Activated T-helper 1 cell treated with anti-CD3 and anti-CD28 coated beads, Interleukin-12 subunit alpha, Interleukin-12 subunit beta, Interleukin-2, Interleukin-4 antibody, amounts not matched to agents 30 ng/mL and 10 ng/mL and 1 ng/mL, durations not matched to agents 14 hours and 24 hours and 36 hours (primary cell): Measurements from ENCODE around the gene AMPD2. TPM values are rescaled to one million over a fixed set of nuclear protein-coding genes. Genes with fewer than 3 reads are reported as not detected.

Experiments used
- DNase-seq: peaks from one replicate; pipeline ENCODE4 v3.0.0; 2021; ENCODE audit warnings: low spot score
- H3K27ac Mint-ChIP-seq: one replicate; pipeline ENCODE4 v1.8.0; 2021; ENCODE audit warnings: mild to moderate bottlenecking, mixed read lengths
- H3K27me3 Mint-ChIP-seq: one replicate; pipeline ENCODE4 v1.8.0; 2022; ENCODE audit warnings: mild to moderate bottlenecking, moderate library complexity, mixed read lengths; ENCODE audit not compliant: insufficient read depth
- H3K36me3 Mint-ChIP-seq: one replicate; pipeline ENCODE4 v1.8.0; 2021; ENCODE audit warnings: low read depth, mixed read lengths
- H3K4me1 Mint-ChIP-seq: one replicate; pipeline ENCODE4 v1.8.0; 2021; ENCODE audit warnings: low read depth, mixed read lengths
- H3K4me3 Mint-ChIP-seq: one replicate; pipeline ENCODE4 v1.8.0; 2021; ENCODE audit warnings: mild to moderate bottlenecking, moderate library complexity, mixed read lengths
- H3K9me3 Mint-ChIP-seq: one replicate; pipeline ENCODE4 v1.8.0; 2021; ENCODE audit warnings: mixed read lengths
- intact Hi-C: fragments of 100-400 bp; cut with micrococcal nuclease; formaldehyde crosslinking; loops from one replicate; pipeline ENCODE4 v1.15.1; 2024
- total RNA-seq: library from RNA; stranded (reverse); gene quantifications from 2 replicates; pipeline ENCODE4 v1.2.3, GENCODE V29; 2022

Gene AMPD2
- total RNA-seq, 1 donor from 2014 or later = 92.4 TPM

DNA sequence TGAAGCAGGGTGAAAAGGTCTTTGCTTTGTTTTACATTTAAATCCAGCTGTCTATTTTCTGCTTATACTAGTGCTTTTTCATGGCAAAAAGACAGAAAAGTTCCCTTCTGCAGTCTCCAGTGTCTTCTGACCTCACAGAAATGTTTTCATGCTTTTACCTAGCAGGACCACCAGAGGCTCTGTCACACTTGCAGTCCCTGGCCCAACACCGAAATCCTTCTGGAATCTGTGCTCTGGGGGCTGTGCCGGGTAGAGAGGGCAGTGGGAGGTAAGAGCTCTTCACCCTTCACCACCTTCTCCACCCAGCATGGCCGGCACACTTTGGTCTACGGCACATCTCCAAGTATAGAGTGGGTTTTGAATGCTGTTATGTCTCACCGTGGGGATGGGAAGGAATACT lies 21.0 kb upstream of the AMPD2 start:
- Mint-ChIP-seq H3K9me3 (no peaks in the 10 kb centered on the region), H3K4me1 (no peaks in the 10 kb centered on the region), H3K36me3 (peaks cover 22% of the 10 kb centered on the region), H3K4me3 (no peak overlapping the region), H3K27me3 (no peaks in the 10 kb centered on the region), H3K27ac (no peak overlapping the region)
- DNase-seq = no peak
- intact Hi-C loops = no loop called here

DNA sequence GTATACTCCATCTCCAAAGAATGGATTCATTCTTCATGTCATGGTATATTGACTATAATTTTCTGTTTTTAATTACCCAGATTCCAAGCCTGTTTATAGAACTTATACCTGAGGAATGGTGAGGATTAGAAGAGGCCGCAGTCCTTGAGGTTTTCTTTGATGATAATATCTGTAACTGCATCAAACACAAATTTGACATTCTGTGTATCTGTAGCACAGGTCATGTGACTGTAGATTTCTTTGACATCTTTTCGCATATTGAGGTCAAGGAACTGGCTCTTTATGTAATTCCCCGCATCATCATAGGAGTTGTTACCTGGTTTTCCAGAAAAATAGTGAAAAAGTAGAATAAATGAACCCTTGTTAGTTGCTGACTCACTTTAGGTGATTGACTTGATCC lies 16.4 kb upstream of the AMPD2 start:
- no peak for DNase-seq
- intact Hi-C loops = no loop called here
- H3K4me1 Mint-ChIP-seq = no peaks in the 10 kb centered on the region
- peaks cover 8% of the 10 kb centered on the region for H3K36me3 Mint-ChIP-seq
- H3K9me3 Mint-ChIP-seq = no peaks in the 10 kb centered on the region
- H3K27me3 Mint-ChIP-seq = no peaks in the 10 kb centered on the region
- H3K4me3 Mint-ChIP-seq = no peak overlapping the region
- no peak overlapping the region for H3K27ac Mint-ChIP-seq

GRCh38 chr1:109605381-109605780 lies 14.3 kb upstream of the AMPD2 start:
- Mint-ChIP-seq H3K4me1 (no peaks in the 10 kb centered on the region), H3K9me3 (no peaks in the 10 kb centered on the region), H3K27ac (no peak overlapping the region), H3K36me3 (peaks cover 4% of the 10 kb centered on the region), H3K4me3 (no peak overlapping the region), H3K27me3 (peaks cover 2% of the 10 kb centered on the region)
- no peak for DNase-seq
- intact Hi-C loops = no loop called here

- Mint-ChIP-seq H3K27ac (no peak overlapping the region), H3K4me1 (no peaks in the 10 kb centered on the region), H3K4me3 (no peak overlapping the region), H3K9me3 (no peaks in the 10 kb centered on the region), H3K27me3 (peaks cover 11% of the 10 kb centered on the region), H3K36me3 (no peaks in the 10 kb centered on the region)
- no peak for DNase-seq
- intact Hi-C loops = no loop called here
These were observed 9.8 kb upstream of the AMPD2 start for GRCh38 chr1:109609881-109610280.

DNA sequence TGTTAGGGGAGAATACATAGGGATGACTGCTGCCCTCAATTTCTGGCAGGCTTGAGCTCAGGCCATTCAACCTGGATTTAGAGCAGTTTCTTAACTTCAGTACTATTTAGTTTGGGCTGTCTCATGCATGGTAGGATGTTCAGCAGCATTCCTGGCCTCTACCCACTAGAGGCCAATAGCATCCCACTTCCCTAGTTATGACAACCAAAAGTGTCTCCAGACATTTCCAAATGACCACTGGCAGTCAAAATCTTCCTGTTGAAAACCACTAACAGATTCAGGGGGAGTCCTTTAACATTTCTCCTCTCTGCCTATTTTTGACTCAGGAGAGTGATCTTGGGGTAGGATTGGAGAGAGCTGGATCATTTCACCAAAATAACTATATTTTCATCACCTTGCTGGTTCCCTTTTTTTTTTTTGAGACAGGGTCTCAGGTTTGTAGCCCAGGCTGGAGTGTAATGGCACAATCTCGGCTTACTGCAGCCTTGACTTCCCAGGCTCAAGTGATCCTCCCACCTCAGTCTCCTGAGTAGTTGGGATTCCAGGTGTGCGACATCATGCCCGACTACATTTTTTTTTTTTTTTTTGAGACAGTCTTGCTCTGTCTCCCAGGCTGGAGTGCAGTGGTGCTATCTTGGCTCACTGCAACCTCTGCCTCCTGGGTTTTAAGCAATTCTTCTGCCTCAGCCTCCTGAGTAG lies 8.9 kb upstream of the AMPD2 start:
- intact Hi-C loops = no loop called here
- no peak for DNase-seq
- peaks cover 11% of the 10 kb centered on the region for H3K27me3 Mint-ChIP-seq
- no peak overlapping the region for H3K4me3 Mint-ChIP-seq
- no peak overlapping the region for H3K27ac Mint-ChIP-seq
- H3K36me3 Mint-ChIP-seq = no peaks in the 10 kb centered on the region
- no peaks in the 10 kb centered on the region for H3K9me3 Mint-ChIP-seq
- H3K4me1 Mint-ChIP-seq = peaks cover 2% of the 10 kb centered on the region

DNA sequence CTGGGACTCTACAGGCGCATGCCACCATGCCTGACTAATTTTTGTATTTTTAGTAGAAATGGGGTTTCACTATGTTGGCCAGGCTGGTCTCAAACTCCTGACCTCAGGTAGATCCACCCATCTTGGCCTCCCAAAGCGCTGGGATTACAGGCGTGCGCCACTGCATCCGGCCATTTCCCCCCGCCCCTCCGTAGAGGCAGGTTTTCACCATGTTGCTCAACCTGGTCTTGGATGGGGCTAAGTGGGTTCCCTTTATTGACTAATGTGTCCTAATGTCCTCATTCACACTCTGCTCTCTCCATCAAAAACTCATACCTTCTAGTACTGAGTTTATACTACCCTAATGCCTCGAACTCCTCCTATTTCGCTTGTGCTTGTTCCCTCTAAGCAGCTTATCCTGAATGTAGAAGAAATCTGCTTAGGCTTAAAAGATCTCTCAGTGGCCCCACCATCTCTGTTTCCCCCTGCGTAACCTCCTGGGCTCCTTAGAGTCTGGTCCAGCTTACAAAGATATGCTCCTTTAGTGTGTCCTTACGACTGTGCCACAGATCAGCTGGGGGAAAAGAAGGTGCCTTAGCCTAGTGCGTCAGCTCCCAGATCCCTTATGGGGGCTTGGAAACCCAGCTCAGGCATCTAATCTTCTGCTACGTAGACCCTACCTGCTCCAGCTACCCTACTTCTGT lies 8.2 kb upstream of the AMPD2 start:
- Mint-ChIP-seq H3K4me3 (no peak overlapping the region), H3K4me1 (peaks cover 9% of the 10 kb centered on the region), H3K27me3 (peaks cover 11% of the 10 kb centered on the region), H3K36me3 (no peaks in the 10 kb centered on the region), H3K9me3 (no peaks in the 10 kb centered on the region), H3K27ac (no peak overlapping the region)
- intact Hi-C loops = no loop called here
- DNase-seq = no peak

DNA sequence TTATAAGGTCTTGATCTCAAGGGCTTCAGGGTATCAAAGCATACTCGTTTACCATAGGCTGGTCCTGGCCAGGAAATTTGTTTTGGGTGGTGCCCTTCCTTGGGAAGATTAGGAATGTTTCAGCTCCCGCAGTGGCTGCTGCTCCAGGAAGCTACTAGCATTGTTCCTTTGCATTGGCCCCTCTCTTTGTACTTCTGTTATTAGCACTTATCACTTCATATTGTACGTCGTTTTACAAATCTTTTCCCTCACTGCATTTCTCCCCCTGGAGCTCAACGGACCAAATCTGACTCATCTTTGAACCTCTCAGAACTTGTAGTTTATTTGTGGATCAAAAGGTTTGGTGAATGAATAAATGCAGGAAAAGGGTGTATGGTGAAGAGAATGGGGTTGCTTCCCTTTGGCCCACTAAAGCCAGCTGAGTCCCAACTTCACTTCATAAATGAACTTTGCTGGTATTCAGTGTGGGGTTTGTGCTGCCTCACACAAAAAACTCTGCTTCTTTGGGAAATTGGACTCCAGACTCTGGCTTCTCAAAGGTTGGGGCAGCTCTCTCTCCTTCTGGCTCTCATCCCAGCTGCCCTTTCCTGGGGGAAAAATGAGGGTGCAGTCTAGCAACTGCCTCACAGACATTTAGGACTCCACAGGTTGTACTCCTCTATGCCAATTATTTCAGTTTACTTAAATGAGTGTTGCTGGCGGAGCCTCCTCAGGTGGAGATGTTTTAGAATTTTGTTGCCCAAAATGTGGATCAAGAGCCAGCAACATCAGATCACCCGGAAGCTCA lies 6.1 kb upstream of the AMPD2 start:
- no peak for DNase-seq
- Mint-ChIP-seq H3K36me3 (no peaks in the 10 kb centered on the region), H3K27me3 (peaks cover 11% of the 10 kb centered on the region), H3K27ac (no peak overlapping the region), H3K4me1 (peaks cover 24% of the 10 kb centered on the region), H3K4me3 (no peak overlapping the region), H3K9me3 (no peaks in the 10 kb centered on the region)
- intact Hi-C loops = no loop called here

- Mint-ChIP-seq H3K36me3 (peaks cover 1% of the 10 kb centered on the region), H3K4me3 (no peak overlapping the region), H3K4me1 (peaks cover 40% of the 10 kb centered on the region), H3K27ac (no peak overlapping the region), H3K27me3 (peaks cover 11% of the 10 kb centered on the region), H3K9me3 (no peaks in the 10 kb centered on the region)
- intact Hi-C loops = loop anchor here (2.0 kb wide), 1 partner anchor 15 kb away; no protein-coding TSS in a partner anchor
- no peak for DNase-seq
These were observed 3.8 kb upstream of the AMPD2 start for GRCh38 chr1:109615879-109616278.

- H3K27ac Mint-ChIP-seq = peak overlapping the region; percentile 32
- peaks cover 11% of the 10 kb centered on the region for H3K27me3 Mint-ChIP-seq
- H3K4me1 Mint-ChIP-seq = peaks cover 40% of the 10 kb centered on the region
- H3K9me3 Mint-ChIP-seq = no peaks in the 10 kb centered on the region
- H3K4me3 Mint-ChIP-seq = no peak overlapping the region
- H3K36me3 Mint-ChIP-seq = peaks cover 1% of the 10 kb centered on the region
- intact Hi-C loops = loop anchor here (2.0 kb wide), 1 partner anchor 14 kb away; no protein-coding TSS in a partner anchor
- DNase-seq = no peak
These were observed 3.2 kb upstream of the AMPD2 start for GRCh38 chr1:109616391-109616790.

DNA sequence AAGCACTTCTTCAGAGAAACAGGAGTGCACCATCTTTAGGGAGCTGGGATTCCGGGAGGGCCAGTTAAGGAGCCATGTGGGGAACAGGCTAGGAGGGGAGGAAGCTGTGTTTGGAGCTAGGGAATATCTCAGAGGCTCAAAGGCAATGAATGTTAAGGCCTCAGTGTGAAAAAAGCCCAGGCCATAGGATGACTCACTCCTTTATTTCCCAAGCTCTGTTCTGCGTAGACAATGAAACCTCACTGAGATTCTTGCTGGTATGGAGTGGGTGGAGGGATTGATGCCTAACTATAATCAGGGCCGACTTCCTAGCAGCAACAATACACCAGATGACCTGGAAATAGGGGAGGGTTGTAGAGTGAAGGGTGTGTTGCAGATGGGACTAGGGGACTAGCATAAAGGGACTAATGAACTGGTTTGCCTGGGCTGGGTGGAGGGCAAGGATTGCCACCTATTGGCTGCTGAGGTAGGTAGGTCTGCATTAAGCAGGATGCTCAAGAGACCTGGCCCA lies 2.3 kb upstream of the AMPD2 start:
- H3K4me3 Mint-ChIP-seq = no peak overlapping the region
- intact Hi-C loops = loop anchor here (2.0 kb wide), 1 partner anchor 13 kb away; no protein-coding TSS in a partner anchor
- peaks cover 50% of the 10 kb centered on the region for H3K4me1 Mint-ChIP-seq
- no peak overlapping the region for H3K27ac Mint-ChIP-seq
- H3K36me3 Mint-ChIP-seq = peaks cover 1% of the 10 kb centered on the region
- peaks cover 9% of the 10 kb centered on the region for H3K27me3 Mint-ChIP-seq
- DNase-seq = no peak
- H3K9me3 Mint-ChIP-seq = no peaks in the 10 kb centered on the region

DNA sequence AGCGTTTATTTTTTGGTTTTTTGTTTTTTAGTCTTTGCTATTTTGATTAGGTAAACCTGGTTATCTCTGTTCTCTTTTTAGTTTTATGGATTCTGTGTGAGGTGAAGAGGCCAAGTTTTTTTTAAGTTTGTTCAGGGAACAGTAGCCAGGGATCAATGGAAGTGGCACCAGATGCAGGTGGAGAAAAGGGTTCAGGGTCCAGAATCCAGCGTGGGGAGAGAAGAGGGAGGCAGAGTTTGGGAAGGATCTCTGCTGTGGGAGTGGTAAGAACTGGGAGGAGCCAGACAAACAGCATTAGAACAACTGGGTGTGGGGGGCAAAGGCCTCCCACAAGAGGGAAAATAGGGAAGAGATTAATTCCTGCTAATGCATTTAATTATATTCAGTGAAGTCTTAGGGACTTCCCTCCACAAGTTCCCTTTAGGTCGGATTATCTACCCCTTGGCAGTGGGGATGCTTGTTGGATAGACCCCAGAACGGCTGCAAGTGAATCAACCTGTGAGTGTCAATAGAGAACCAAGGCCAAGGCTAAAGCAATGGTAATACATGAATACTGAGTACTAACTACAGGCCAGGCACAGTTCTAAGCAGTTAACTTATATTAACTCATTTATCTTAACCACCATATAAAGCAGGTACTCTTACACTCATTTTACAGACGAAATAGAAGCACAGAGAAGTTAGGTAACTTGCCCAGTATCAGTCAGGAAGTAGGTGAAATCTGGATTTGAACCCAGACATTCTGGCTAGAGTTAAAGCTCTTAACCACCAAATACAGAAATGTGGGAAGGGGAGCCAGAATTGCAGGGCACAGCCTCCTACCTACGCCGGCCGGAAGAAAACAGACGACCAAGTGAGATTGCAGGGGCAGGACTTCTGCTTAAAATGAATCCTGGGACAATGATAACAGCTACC lies 719 bp upstream of the AMPD2 start:
- intact Hi-C loops = loop anchor here (1.0 kb wide), 1 partner anchor 365 kb away; the partner anchor contains the start of gene AHCYL1
- no peaks in the 10 kb centered on the region for H3K9me3 Mint-ChIP-seq
- H3K36me3 Mint-ChIP-seq = peaks cover 1% of the 10 kb centered on the region
- H3K4me1 Mint-ChIP-seq = peaks cover 65% of the 10 kb centered on the region
- H3K27me3 Mint-ChIP-seq = peaks cover 2% of the 10 kb centered on the region
- DNase-seq = no peak
- peak overlapping the region; percentile 95 for H3K4me3 Mint-ChIP-seq
- peak overlapping the region; percentile 97 for H3K27ac Mint-ChIP-seq

GRCh38 chr1:109620401-109620791 lies 759 bp downstream of the AMPD2 start:
- intact Hi-C loops = loop anchor here (1.0 to 5.0 kb wide), 9 partner anchors 48 to 786 kb away; partner anchors contain the start of genes ATXN7L2, GSTM1, GSTM2 and KCNC4
- peaks cover 66% of the 10 kb centered on the region for H3K4me1 Mint-ChIP-seq
- H3K27ac Mint-ChIP-seq = peak overlapping the region; percentile 97
- H3K4me3 Mint-ChIP-seq = peak overlapping the region; percentile 95
- H3K9me3 Mint-ChIP-seq = no peaks in the 10 kb centered on the region
- peaks cover 2% of the 10 kb centered on the region for H3K27me3 Mint-ChIP-seq
- peaks cover 1% of the 10 kb centered on the region for H3K36me3 Mint-ChIP-seq
- DNase-seq = no peak
